DMS53 treated with DMSO at 0.1 percent for 48 hours (cell line): ENCODE data around the gene SYNPO.
A peak's percentile ranks its signal among the peaks of the same experiment; 100 is the strongest.

Experiments
- DNase-seq: peaks from one replicate; lab custom pipeline; 2025; ENCODE audit not compliant: unreplicated experiment; lab: John Stamatoyannopoulos, UW

SYNPO gene

DNA sequence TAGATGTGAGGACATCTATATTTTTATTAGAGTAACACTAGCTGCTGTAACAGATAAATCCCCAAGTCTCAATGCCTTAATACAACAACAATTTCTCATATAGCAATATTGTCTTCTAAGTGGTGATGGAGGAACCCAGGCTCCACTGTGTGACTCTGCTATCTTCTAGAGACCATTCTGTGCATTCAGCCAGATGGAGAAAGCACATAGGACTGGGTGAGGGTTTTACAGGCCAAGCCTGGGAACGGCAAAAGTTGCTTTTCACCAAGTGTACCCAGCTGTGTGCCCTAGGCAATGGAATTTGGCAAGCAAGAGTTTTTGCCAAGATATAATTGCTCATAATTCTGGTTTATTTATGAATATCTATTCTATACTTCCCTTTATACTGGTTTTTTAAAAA lies 48.7 kb downstream of the SYNPO start:
- DNase-seq = no peak

DNA sequence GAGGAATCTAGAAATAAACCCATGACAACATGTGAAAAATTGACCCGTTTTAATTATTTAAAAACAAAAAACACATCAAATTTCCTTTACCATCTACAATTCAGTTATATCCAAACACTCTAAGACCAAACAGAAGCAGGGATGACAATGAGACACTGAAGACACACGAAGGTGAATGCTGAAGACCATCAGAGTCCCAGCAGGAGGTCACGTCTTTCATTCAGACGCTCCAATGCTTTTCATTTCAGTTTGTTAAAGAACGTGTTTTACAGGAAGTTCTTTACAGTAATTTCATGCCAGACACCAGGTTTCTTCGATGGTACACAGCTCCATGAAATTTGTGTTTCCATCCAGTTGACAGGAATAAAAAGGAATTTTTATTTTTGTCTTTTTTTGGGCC lies 50.3 kb downstream of the SYNPO start:
- no peak for DNase-seq

DNA sequence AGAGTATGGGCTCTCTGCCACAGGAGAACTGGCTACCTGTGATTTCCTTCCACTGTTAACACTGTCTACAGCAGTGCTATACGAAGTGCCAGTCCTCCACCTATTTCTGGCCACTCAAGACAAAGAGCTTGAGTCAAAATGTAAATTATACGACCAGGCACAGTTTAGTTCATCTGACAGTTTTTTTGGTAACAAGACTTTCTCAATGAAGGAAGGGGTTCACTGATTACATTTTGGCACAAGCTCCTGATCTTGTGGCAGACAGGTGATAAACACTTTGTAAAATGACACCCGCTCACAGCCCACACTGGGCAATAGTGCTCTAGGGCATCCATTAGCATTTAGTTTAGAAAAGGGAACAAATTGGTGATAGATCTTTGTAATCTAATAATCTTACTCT lies 51.8 kb downstream of the SYNPO start:
- DNase-seq = no peak

DNA sequence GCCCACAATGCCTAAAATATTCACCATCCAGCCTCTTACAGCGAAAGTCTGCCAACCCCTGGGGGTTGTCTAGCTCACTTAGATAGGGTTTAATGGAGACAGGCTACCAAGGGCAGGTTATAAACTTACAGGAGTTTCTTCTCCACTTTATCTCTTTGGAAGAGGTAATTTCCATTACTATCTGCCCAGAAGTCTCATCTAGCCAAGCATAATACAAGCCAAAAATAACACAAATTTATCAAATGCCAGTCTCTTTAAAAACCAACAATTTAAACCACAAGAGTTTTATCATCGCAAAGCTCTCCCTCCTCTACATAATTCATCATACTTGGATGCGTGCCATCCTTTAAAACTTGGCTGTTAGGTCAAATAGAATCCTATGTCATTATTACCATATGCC lies 54.2 kb downstream of the SYNPO start:
- no peak for DNase-seq

DNA sequence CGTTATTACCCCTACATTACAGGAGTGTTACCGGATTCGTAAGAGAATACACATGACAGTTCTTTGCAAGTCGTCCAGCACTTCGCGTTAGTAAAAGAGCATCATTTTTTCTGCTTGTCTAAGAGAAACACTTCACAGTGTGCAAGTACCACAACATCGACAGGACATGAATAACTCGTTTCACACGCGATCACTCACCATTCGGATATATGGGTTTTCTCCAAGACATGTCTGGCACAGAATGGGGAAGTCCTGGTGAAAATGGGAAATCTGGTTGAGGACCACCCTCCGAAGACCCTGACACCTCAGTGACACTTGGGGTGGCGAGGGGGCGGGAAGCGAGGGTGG lies 59.8 kb downstream of the SYNPO start:
- DNase-seq = no peak

DNA sequence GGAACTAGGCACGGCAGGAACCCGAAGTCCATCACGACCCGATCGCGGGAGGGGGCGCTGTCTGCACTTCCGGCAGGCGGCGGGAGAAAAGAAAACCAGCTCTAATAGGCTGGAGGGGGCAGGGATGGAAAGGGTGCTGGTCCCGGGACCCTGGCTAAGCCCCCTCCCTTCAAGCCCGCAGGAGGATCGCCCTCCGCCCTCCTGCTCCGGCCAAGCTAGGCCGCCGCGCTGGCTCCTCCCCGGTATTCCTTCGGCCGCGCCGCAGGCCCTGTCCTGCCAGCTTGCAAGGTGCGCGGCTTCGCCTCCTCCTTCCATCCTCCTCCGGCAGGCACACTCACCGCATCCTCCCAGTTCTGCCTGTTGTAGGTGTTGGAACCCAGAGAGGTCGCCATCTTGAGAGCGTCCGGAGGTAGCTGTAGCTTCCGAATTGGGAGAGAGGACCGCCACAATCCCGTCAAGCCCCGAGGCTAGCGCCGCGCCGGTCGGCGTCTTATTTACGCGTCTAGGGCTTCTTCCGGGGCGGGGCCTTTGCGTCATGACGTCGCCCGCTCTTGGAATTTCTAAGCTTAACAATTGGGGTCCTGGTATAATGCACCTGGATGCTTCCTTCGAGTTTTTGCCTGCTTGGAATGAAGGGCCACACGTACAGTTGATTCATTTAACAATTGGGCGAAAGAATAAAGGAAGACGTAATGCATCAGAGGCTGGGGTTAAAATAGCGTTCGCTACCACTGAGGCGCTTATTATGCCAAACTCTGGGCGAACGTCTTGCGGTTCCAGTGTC lies 60.3 kb downstream of the SYNPO start, which contains the start of gene RBM22:
Gene RBM22 (minus strand): TSS at position 469 of the 784 bp plus-strand sequence. CDS start 77 bp downstream, at position 392.
- peak; percentile 88 for DNase-seq

DNA sequence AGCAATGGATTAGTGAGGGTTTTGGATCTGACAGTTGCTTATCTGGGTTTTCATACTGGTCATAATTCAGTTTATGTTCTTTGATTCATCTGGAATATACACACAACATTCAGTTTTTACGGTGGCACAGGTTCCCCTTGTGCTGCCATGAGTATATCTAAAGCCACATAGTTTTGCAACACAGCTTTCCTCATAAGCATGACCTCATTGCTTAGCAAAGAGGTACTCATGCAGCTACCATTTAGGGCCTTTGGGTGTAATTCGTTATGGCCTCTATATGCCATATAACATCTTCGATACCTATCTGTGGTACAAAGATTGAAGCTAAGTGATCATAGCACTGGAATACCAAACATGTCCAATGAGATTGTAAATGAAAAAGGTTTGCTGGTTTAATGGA lies 63.3 kb downstream of the SYNPO start:
- DNase-seq = no peak

DNA sequence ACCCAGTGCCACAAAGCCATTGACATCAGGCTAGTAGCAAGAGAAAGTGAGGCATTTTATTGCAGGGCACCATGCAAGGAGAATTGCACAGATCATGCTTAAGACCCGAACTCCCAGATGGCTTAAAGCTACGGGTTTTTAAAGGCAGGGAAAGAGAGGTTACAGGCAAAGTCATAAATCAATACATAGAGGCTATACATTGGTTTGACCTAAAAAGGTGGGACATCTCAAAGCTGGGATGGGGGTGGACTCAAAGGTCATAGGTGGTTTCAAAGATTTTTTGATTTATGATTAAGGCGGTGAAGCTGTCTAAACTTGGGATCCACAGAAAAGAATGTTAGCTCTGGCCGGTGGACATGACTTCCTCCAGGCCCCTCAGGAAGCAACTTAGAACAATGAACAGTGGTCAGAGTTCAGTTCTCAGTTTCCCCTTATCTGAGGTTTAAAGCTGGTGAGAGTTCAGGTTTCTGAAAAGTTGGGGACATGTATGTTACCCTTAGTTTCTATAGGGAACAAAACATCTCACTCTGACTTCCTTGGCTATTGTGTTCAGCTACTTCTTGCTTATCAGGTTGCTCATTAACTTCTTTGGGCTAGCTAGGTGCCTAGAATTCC lies 66.4 kb downstream of the SYNPO start:
- DNase-seq = no peak
